GM06990 (cell line): ENCODE results near the gene AFAP1L2.

Experiments
- DNase-seq: peaks from one replicate; pipeline ENCODE4 v3.0.0-alpha.2; 2011; ENCODE audit not compliant: insufficient read length; ENCODE audit errors: extremely low read depth
- H3K27me3 ChIP-seq: replicated peaks from 2 replicates; pipeline ENCODE4 v1.6.0; 2011; ENCODE audit warnings: low read length; ENCODE audit not compliant: control insufficient read depth, insufficient read depth
- H3K36me3 ChIP-seq: 2 replicates; pipeline ENCODE4 v1.5.1; 2011; ENCODE audit warnings: low read length; ENCODE audit not compliant: control insufficient read depth, insufficient read depth
- H3K4me3 ChIP-seq: replicated peaks from 2 replicates; pipeline ENCODE4 v1.5.1; 2011; ENCODE audit warnings: low read depth, mild to moderate bottlenecking, control low read depth, low read length
- TF ChIP-seq, protein P1 (sequence below): IDR thresholded peaks from 2 replicates; pipeline ENCODE4 v1.5.1; 2011; ENCODE audit warnings: low read length, control low read depth, mild to moderate bottlenecking, inconsistent platforms; ENCODE audit not compliant: insufficient read depth, poor library complexity, severe bottlenecking

Gene AFAP1L2

DNA sequence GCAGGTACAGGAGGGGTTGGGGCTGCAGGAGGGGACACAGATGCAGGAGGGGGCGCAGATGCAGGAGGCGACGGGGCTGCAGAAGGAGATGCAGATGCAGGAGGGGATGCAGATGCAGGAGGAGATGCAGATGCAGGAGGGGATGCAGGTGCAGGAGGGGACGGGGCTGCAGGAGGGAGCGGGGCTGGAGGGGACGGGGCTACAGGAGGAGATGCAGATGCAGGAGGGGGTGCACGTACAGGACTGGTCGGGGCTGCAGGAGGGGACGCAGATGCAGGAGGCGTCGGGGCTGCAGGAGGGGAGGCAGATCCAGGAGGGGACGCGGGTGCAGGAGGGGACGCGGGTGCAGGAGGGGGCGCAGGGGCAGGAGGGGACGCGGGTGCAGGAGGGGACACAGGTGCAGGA is 98.8 kb downstream of the AFAP1L2 start:
- DNase-seq: no peak
- Histone ChIP-seq H3K36me3 (no peaks in the 10 kb centered on the region), H3K4me3 (no peak overlapping the region), H3K27me3 (no peaks in the 10 kb centered on the region)
- TF ChIP-seq, protein P1, sequence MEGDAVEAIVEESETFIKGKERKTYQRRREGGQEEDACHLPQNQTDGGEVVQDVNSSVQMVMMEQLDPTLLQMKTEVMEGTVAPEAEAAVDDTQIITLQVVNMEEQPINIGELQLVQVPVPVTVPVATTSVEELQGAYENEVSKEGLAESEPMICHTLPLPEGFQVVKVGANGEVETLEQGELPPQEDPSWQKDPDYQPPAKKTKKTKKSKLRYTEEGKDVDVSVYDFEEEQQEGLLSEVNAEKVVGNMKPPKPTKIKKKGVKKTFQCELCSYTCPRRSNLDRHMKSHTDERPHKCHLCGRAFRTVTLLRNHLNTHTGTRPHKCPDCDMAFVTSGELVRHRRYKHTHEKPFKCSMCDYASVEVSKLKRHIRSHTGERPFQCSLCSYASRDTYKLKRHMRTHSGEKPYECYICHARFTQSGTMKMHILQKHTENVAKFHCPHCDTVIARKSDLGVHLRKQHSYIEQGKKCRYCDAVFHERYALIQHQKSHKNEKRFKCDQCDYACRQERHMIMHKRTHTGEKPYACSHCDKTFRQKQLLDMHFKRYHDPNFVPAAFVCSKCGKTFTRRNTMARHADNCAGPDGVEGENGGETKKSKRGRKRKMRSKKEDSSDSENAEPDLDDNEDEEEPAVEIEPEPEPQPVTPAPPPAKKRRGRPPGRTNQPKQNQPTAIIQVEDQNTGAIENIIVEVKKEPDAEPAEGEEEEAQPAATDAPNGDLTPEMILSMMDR: no peak

DNA sequence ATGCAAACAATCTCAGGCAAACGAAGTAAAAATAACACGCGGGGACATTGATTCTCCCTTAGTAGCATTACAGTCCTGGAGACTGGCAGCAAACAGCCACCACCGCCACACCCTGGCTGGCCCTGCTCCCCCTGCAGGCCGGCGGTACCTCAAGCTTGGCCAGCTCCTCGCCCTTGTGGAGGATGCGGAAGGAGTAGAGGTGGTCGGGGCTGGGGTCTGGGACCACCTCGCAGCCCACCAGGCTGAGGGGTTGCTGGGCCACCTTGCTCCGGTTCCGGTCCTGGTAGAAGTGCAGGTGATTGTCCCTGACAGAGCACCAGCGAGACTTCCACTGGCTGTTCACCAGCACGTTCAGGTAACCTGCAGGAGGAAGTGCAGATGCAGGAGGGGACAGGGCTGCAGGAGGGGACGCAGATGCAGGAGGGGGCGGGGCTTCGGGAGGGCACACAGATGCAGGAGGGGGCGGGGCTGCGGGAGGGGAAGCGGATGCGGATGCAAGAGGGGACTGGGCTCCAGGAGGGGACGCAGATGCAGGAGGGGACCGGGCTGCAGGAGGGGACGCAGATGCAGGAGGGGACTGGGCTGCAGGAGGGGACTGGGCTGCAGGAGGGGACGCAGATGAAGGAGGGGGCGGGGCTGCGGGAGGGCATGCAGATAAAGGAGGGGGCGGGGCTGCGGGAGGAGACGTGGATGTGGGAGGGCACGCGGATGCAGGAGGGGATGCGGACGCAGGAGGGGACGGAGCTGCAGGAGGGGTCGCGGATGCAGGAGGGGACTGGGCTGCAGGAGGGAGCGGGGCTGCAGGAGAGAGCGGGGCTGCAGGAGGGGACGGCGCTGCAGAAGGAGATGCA is 99.5 kb downstream of the AFAP1L2 start:
- DNase-seq: peak; percentile 72
- Histone ChIP-seq H3K4me3 (peak overlapping the region; percentile 52), H3K27me3 (no peaks in the 10 kb centered on the region), H3K36me3 (no peaks in the 10 kb centered on the region)
- TF ChIP-seq, protein P1: peak; percentile 78

DNA sequence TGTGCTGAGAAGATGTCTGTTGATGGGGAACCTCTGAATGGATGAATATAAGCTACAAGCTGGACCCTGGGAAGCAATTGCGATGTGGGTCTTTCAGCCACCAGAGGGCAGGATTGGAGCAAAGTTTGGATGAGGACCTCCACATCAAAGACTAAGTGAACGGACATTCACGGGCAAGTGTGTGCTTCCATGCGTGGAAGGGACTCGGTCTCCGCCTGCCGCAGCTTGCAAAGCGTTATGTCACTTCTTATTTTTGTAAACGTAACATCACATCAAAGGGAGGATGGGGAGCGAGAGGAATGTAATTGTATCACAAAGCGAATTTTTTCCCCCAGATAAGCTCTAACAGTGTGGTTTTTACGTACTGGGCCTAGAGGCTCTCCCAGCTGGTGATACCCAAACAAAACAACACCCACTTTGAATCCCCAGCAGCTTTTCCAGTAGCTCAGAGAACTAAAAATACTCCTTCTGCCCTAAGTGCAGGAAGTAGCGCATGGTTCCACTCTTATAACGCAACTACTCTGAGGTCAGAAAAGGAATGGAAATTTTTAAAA is 100.2 kb downstream of the AFAP1L2 start:
- TF ChIP-seq, protein P1: peak; percentile 71
- peak; percentile 67 for DNase-seq
- Histone ChIP-seq H3K36me3 (no peaks in the 10 kb centered on the region), H3K4me3 (peak overlapping the region; percentile 52), H3K27me3 (no peaks in the 10 kb centered on the region)

- no peaks in the 10 kb centered on the region for H3K36me3 ChIP-seq
- DNase-seq: no peak
- TF ChIP-seq, protein P1: no peak
- H3K27me3 ChIP-seq: no peaks in the 10 kb centered on the region
- no peak overlapping the region for H3K4me3 ChIP-seq
Observed at GRCh38 chr10:114303556-114303955, 100.7 kb downstream of the AFAP1L2 start.

GRCh38 chr10:114301951-114302710 is 102.2 kb downstream of the AFAP1L2 start:
- Histone ChIP-seq H3K27me3 (no peaks in the 10 kb centered on the region), H3K36me3 (no peaks in the 10 kb centered on the region), H3K4me3 (no peak overlapping the region)
- DNase-seq: no peak
- TF ChIP-seq, protein P1: no peak
